ENCODE data around the gene CDH23.

- no peak for TF ChIP-seq CTCF (conservative IDR thresholded peaks at IDR 0.05; ENCODE audit: low read length)
- TF ChIP-seq EZH2phosphoT487 (IDR thresholded peaks at IDR 0.05; ENCODE audit: borderline replicate concordance), result no peak
Measured at GRCh38 chr10:71622616-71623015, 225.9 kb downstream of the CDH23 start.

All from Loucy (cell line).